Large intestine (tissue), 12 donors: ENCODE results near the gene PDHA1. TPM values are rescaled to one million over a fixed set of nuclear protein-coding genes. Genes with fewer than 3 reads are reported as not detected.

Source experiments
- DNase-seq, 2 donors: peaks; one replicate each; pipeline versions ENCODE4 v3.0.0 to v3.0.0-alpha.2; 2013
- H3K27ac ChIP-seq: one replicate; pipeline ENCODE4 v1.5.1; 2013; ENCODE audit warnings: low read length
- H3K27me3 ChIP-seq: 2 replicates; pipeline ENCODE4 v1.6.1; 2013; ENCODE audit warnings: low read length; ENCODE audit not compliant: control insufficient read depth, insufficient read depth
- H3K36me3 ChIP-seq: 2 replicates; pipeline ENCODE4 v1.6.1; 2013; ENCODE audit warnings: low read length; ENCODE audit not compliant: control insufficient read depth, insufficient read depth
- H3K4me1 ChIP-seq: one replicate; pipeline ENCODE4 v1.6.1; 2013; ENCODE audit warnings: low read length; ENCODE audit not compliant: control insufficient read depth, insufficient read depth
- H3K4me3 ChIP-seq: one replicate; pipeline ENCODE4 v1.5.1; 2013; ENCODE audit warnings: low read length
- H3K9me3 ChIP-seq: one replicate; pipeline ENCODE4 v1.6.1; 2013; ENCODE audit warnings: mild to moderate bottlenecking, low read depth, low read length, moderate library complexity; ENCODE audit not compliant: control insufficient read depth
- whole genome bisulfite sequencing: methylation state at CpG from one replicate; pipeline ENCODE4 v1.1.5; 2013; ENCODE audit warnings: low lambda C conversion rate; ENCODE audit not compliant: insufficient coverage; 5-methylcytosine and 5-hydroxymethylcytosine counted together
- long read RNA-seq, 11 donors: transcript quantifications; one replicate each; lab custom pipeline, GENCODE V29; 2026
- polyA plus RNA-seq: library from polyadenylated mRNA; unstranded; fragments of 120-200 nt; gene quantifications from one replicate; pipeline ENCODE4 v1.2.1, GENCODE V29; 2013

Gene PDHA1
- polyA plus RNA-seq = 166 TPM
- long read RNA-seq, donor 1, transcript PDHA1-206 (11 exons, 3,310 nt) = major isoform, 7 of 69 reads
- long read RNA-seq, donor 1, transcript PDHA1-202 (4 exons, 709 nt) = minor isoform, 6 of 69 reads
- long read RNA-seq, donor 1, partial matches to known transcripts = 50 of 69 reads
- long read RNA-seq, donor 1, other reads (novel, unspliced or antisense) = 0 of 69 reads
- long read RNA-seq, donor 2, transcript PDHA1-202 (4 exons, 709 nt) = minor isoform, 7 of 140 reads
- long read RNA-seq, donor 2, transcript PDHA1-211 (4 exons, 611 nt) = minor isoform, 7 of 140 reads
- long read RNA-seq, donor 2, transcript PDHA1-210 (4 exons, 437 nt) = minor isoform, 6 of 140 reads
- long read RNA-seq, donor 2, transcript PDHA1-206 (11 exons, 3,310 nt) = major isoform, 29 of 140 reads
- long read RNA-seq, donor 2, partial matches to known transcripts = 87 of 140 reads
- long read RNA-seq, donor 2, other reads (novel, unspliced or antisense) = 0 of 140 reads
- long read RNA-seq, donor 3, transcript PDHA1-210 (4 exons, 437 nt) = minor isoform, 5 of 166 reads
- long read RNA-seq, donor 3, transcript PDHA1-208 (3 exons, 791 nt) = minor isoform, 5 of 166 reads
- long read RNA-seq, donor 3, transcript PDHA1-202 (4 exons, 709 nt) = minor isoform, 6 of 166 reads
- long read RNA-seq, donor 3, transcript PDHA1-206 (11 exons, 3,310 nt) = major isoform, 27 of 166 reads
- long read RNA-seq, donor 3, partial matches to known transcripts = 115 of 166 reads
- long read RNA-seq, donor 3, other reads (novel, unspliced or antisense) = 0 of 166 reads
- long read RNA-seq, donor 4, partial matches to known transcripts = 6 of 9 reads
- long read RNA-seq, donor 4, other reads (novel, unspliced or antisense) = 0 of 9 reads
- long read RNA-seq, donor 5, transcript PDHA1-206 (11 exons, 3,310 nt) = major isoform, 8 of 58 reads
- long read RNA-seq, donor 5, partial matches to known transcripts = 43 of 58 reads
- long read RNA-seq, donor 5, other reads (novel, unspliced or antisense) = 0 of 58 reads
- long read RNA-seq, donor 6, transcript PDHA1-206 (11 exons, 3,310 nt) = major isoform, 23 of 75 reads
- long read RNA-seq, donor 6, transcript PDHA1-208 (3 exons, 791 nt) = minor isoform, 5 of 75 reads
- long read RNA-seq, donor 6, partial matches to known transcripts = 40 of 75 reads
- long read RNA-seq, donor 6, other reads (novel, unspliced or antisense) = 0 of 75 reads
- long read RNA-seq, donor 7, transcript PDHA1-206 (11 exons, 3,310 nt) = major isoform, 10 of 39 reads
- long read RNA-seq, donor 7, transcript PDHA1-202 (4 exons, 709 nt) = minor isoform, 7 of 39 reads
- long read RNA-seq, donor 7, partial matches to known transcripts = 14 of 39 reads
- long read RNA-seq, donor 7, other reads (novel, unspliced or antisense) = 0 of 39 reads
- long read RNA-seq, donor 8, transcript PDHA1-206 (11 exons, 3,310 nt) = major isoform, 27 of 138 reads
- long read RNA-seq, donor 8, transcript PDHA1-202 (4 exons, 709 nt) = minor isoform, 7 of 138 reads
- long read RNA-seq, donor 8, partial matches to known transcripts = 91 of 138 reads
- long read RNA-seq, donor 8, other reads (novel, unspliced or antisense) = 0 of 138 reads
- long read RNA-seq, donor 9, transcript PDHA1-206 (11 exons, 3,310 nt) = major isoform, 28 of 109 reads
- long read RNA-seq, donor 9, transcript PDHA1-211 (4 exons, 611 nt) = minor isoform, 6 of 109 reads
- long read RNA-seq, donor 9, transcript PDHA1-202 (4 exons, 709 nt) = minor isoform, 9 of 109 reads
- long read RNA-seq, donor 9, transcript PDHA1-208 (3 exons, 791 nt) = minor isoform, 5 of 109 reads
- long read RNA-seq, donor 9, partial matches to known transcripts = 55 of 109 reads
- long read RNA-seq, donor 9, other reads (novel, unspliced or antisense) = 0 of 109 reads
- long read RNA-seq, donor 10, transcript PDHA1-206 (11 exons, 3,310 nt) = major isoform, 25 of 86 reads
- long read RNA-seq, donor 10, partial matches to known transcripts = 47 of 86 reads
- long read RNA-seq, donor 10, other reads (novel, unspliced or antisense) = 0 of 86 reads
- long read RNA-seq, donor 11, transcript PDHA1-206 (11 exons, 3,310 nt) = major isoform, 17 of 50 reads
- long read RNA-seq, donor 11, partial matches to known transcripts = 22 of 50 reads
- long read RNA-seq, donor 11, other reads (novel, unspliced or antisense) = 0 of 50 reads

DNA sequence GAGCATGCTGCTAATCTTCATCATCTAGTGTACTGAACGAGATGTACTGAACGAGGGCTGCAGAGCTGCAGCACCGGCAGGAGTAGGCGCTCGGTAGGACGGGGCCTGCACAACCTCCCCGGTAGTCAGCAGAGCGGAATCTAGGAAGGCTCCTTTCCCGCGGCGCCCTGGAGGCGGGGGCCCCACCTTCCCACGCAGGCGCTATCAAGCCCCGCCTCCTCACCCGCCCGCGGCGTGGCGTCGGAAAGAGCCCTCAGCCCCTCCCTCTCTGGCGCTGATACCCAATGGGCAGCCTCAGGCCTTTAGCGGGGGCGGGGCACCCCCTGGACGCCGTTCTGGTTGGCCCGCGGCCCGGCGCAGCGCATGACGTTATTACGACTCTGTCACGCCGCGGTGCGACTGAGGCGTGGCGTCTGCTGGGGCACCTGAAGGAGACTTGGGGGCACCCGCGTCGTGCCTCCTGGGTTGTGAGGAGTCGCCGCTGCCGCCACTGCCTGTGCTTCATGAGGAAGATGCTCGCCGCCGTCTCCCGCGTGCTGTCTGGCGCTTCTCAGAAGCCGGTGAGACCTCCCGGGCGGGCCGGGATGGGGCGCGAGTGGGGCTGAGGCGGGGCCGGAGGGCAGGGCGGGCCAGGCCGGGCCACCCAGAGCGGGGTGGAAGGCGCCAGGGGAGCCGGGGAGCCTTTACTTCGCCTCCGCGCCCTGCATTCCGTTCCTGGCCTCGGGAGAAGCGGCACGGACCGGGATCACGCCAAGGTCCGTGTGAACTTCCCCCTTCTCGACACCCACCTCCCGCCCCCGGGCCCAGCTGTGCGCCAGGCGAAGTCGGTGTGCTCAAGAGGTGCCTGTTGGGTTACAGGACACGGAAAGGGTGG is at the start of gene PDHA1:
Gene PDHA1 (plus strand): TSS at position 393 of the 874 bp plus-strand sequence. CDS start 111 bp downstream, at position 504.
- Histone ChIP-seq H3K4me3 (peak within 1 kb of the TSS; percentile 85), H3K9me3 (no peaks in the 10 kb centered on the region), H3K36me3 (peaks cover 3% of the 10 kb centered on the region), H3K27ac (peak within 1 kb of the TSS; percentile 59), H3K27me3 (no peaks in the 10 kb centered on the region), H3K4me1 (peaks cover 4% of the 10 kb centered on the region)
- no CpG with 5 or more reads among the region's 81 CpGs for WGBS
- peak; percentile 93 to 95 for DNase-seq

DNA sequence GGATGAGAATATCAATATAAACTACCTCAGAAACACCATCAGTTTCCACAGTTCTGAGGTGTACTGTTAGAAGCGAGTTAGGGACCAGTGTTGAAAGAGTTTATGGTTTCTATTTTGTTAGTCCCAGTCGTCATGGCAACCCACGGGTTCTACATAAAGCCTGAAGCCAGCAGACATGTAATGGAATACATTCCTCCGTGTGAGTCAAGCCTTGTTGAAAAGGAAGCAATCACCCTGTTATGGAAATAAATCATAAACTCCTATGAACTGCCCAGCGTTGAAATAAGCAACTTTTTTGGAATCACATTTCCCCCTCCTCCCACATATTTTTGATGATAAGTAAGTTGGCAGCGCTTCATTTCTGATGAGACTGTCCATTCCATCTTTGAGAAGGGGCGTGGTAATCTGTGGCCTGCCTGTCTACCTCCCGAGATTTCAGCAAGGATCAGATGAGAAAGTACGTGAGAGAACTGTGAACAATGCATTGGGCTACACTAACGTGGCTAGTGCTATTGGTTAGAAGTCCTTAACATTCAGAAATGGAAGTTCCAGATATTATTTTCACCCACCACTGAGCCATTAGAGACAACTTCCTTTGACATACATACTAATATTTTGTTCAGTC is 40.4 kb upstream of the PDHA1 start:
- no peaks in the 10 kb centered on the region for H3K4me1 ChIP-seq
- H3K36me3 ChIP-seq = no peaks in the 10 kb centered on the region
- no peaks in the 10 kb centered on the region for H3K9me3 ChIP-seq
- no CpG with 5 or more reads among the region's 10 CpGs for WGBS
- peak; percentile 3 to 5 for DNase-seq
- H3K4me3 ChIP-seq = no peak overlapping the region
- no peak overlapping the region for H3K27ac ChIP-seq
- no peaks in the 10 kb centered on the region for H3K27me3 ChIP-seq

GRCh38 chrX:19326567-19326966 is 17.2 kb upstream of the PDHA1 start:
- H3K27ac ChIP-seq = no peak overlapping the region
- no peaks in the 10 kb centered on the region for H3K9me3 ChIP-seq
- no CpG with 5 or more reads among the region's 2 CpGs for WGBS
- H3K27me3 ChIP-seq = no peaks in the 10 kb centered on the region
- H3K4me3 ChIP-seq = no peak overlapping the region
- no peaks in the 10 kb centered on the region for H3K36me3 ChIP-seq
- H3K4me1 ChIP-seq = no peaks in the 10 kb centered on the region
- no peak for DNase-seq

- Histone ChIP-seq H3K27ac (no peak overlapping the region), H3K4me1 (no peaks in the 10 kb centered on the region), H3K36me3 (no peaks in the 10 kb centered on the region), H3K9me3 (peaks cover 5% of the 10 kb centered on the region), H3K27me3 (no peaks in the 10 kb centered on the region), H3K4me3 (no peak overlapping the region)
- no CpG with 5 or more reads among the region's 10 CpGs for WGBS
- no peak for DNase-seq
Observed at GRCh38 chrX:19331831-19332230, 11.9 kb upstream of the PDHA1 start.

DNA sequence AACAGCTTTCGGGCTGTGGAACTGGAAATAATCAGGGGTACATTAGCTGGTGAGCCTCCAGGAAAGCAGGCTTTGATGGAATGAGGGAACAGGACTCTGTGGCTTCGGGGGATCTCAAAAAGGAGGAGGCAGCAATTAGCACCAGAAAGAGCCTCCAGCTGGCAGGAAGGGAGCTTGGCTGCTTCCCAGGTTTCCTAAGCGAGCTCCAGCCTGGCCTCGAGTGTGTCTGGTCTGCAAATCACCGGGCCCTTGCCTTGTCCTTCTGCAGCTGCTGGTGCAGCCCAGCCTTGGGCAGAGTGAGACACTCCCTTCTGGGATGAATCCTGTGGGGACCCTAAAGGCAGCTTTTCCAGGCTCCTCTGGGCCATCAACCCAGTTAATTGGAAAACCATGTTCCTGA is 10.7 kb upstream of the PDHA1 start:
- no CpG with 5 or more reads among the region's 5 CpGs for WGBS
- peaks cover 5% of the 10 kb centered on the region for H3K9me3 ChIP-seq
- H3K27me3 ChIP-seq = no peaks in the 10 kb centered on the region
- H3K4me1 ChIP-seq = no peaks in the 10 kb centered on the region
- H3K36me3 ChIP-seq = no peaks in the 10 kb centered on the region
- no peak overlapping the region for H3K27ac ChIP-seq
- no peak overlapping the region for H3K4me3 ChIP-seq
- DNase-seq = no peak

- WGBS = no CpG with 5 or more reads among the region's 16 CpGs
- no peaks in the 10 kb centered on the region for H3K36me3 ChIP-seq
- no peaks in the 10 kb centered on the region for H3K27me3 ChIP-seq
- no peak for DNase-seq
- peaks cover 5% of the 10 kb centered on the region for H3K9me3 ChIP-seq
- no peak overlapping the region for H3K4me3 ChIP-seq
- no peaks in the 10 kb centered on the region for H3K4me1 ChIP-seq
- H3K27ac ChIP-seq = no peak overlapping the region
Observed at GRCh38 chrX:19334945-19335626, 8.6 kb upstream of the PDHA1 start.

DNA sequence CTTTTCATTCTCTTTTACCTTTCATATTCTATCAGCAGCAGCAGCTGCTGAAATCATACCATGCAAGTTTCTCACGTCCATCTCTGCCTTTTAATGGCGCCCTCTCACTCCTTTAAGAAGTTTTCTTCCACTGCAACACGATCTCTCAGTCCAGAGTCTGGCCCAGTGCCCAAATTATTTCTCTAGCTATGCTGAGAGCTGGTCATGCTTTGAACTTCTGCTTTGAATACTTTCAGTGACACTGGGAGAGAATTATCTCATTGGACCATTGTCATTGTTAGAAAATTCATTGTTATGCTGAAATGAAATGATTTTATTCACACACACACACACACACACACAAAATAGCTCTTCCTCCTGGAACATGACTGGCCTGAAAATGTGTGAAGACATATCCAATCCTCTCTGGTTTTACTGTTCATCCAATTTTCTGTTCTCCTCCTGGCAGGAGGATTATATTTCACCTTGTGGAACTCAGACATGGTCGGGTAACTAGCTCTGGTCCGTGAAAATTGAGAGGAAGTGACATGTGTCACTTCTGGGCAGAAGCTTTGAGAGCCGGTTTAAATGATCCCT is 1.3 kb upstream of the PDHA1 start:
- Histone ChIP-seq H3K36me3 (no peaks in the 10 kb centered on the region), H3K4me1 (peaks cover 4% of the 10 kb centered on the region), H3K4me3 (no peak overlapping the region), H3K27ac (no peak overlapping the region), H3K9me3 (no peaks in the 10 kb centered on the region), H3K27me3 (no peaks in the 10 kb centered on the region)
- no peak for DNase-seq
- WGBS = no CpG with 5 or more reads among the region's 6 CpGs
